Parathyroid adenoma (tissue), 2 donors: ENCODE data around the gene PIEZO2.

ENCODE experiments used
- H2AFZ ChIP-seq: fragments of 300-600 bp; sonication (generic); one replicate; pipeline ENCODE4 v1.7.0; 2017; ENCODE audit warnings: antibody characterized with exemption, mild to moderate bottlenecking
- H3K27ac ChIP-seq: fragments of 300-600 bp; sonication (generic); one replicate; pipeline ENCODE4 v1.7.0; 2017
- H3K27me3 ChIP-seq: fragments of 300-600 bp; sonication (generic); one replicate; pipeline ENCODE4 v1.7.0; 2017; ENCODE audit warnings: low read length; ENCODE audit not compliant: control insufficient read depth, insufficient read depth
- H3K36me3 ChIP-seq: fragments of 300-600 bp; sonication (generic); one replicate; pipeline ENCODE4 v1.7.0; 2017; ENCODE audit warnings: low read length; ENCODE audit not compliant: control insufficient read depth, insufficient read depth
- H3K4me1 ChIP-seq: fragments of 300-600 bp; sonication (generic); one replicate; pipeline ENCODE4 v1.7.0; 2017; ENCODE audit warnings: control low read depth
- H3K4me2 ChIP-seq: fragments of 300-600 bp; sonication (generic); one replicate; pipeline ENCODE4 v1.7.0; 2017; ENCODE audit warnings: low read length
- H3K4me3 ChIP-seq: fragments of 300-600 bp; sonication (generic); one replicate; pipeline ENCODE4 v1.7.0; 2017; ENCODE audit warnings: low read depth, low read length
- H3K79me2 ChIP-seq: fragments of 300-600 bp; sonication (generic); one replicate; pipeline ENCODE4 v1.7.0; 2017; ENCODE audit warnings: control low read depth
- H3K9ac ChIP-seq: fragments of 300-600 bp; sonication (generic); one replicate; pipeline ENCODE4 v1.7.0; 2017; ENCODE audit warnings: mild to moderate bottlenecking
- H3K9me3 ChIP-seq: fragments of 300-600 bp; sonication (generic); one replicate; pipeline ENCODE4 v1.7.0; 2017; ENCODE audit warnings: low read length; ENCODE audit not compliant: control insufficient read depth
- TF ChIP-seq, protein P1 (sequence below): fragments of 300-600 bp; sonication (generic); IDR thresholded peaks from one replicate; pipeline ENCODE4 v1.7.0; 2017; ENCODE audit warnings: antibody characterized with exemption, mild to moderate bottlenecking
- donor health status: primary hyperparathyroidism.

PIEZO2 gene

DNA sequence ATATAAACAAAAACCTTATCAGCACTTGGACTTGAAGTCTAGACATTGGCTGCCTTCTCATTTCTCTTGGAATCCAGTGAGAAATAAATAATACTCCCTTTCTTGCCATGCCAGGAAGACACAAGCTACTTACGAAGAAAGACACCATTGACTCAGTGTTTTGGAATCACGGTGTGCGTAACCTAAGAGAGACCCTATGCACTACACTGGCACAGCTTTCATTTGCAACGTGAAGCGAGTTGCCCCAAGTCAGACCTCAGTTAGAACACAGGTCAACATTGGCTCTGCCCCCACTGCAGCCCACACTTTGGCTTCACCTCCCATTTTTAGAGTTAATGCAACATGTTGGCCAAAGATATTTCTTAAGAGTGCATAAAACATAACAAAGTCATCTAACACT is 54.2 kb downstream of the PIEZO2 start:
- H3K9ac ChIP-seq: no peak overlapping the region
- H3K9me3 ChIP-seq: no peaks in the 10 kb centered on the region
- no peak overlapping the region for H3K27ac ChIP-seq
- no peaks in the 10 kb centered on the region for H3K79me2 ChIP-seq
- H3K4me3 ChIP-seq: no peak overlapping the region
- no peak overlapping the region for H3K4me2 ChIP-seq
- no peak overlapping the region for H2AFZ ChIP-seq
- TF ChIP-seq, protein P1, sequence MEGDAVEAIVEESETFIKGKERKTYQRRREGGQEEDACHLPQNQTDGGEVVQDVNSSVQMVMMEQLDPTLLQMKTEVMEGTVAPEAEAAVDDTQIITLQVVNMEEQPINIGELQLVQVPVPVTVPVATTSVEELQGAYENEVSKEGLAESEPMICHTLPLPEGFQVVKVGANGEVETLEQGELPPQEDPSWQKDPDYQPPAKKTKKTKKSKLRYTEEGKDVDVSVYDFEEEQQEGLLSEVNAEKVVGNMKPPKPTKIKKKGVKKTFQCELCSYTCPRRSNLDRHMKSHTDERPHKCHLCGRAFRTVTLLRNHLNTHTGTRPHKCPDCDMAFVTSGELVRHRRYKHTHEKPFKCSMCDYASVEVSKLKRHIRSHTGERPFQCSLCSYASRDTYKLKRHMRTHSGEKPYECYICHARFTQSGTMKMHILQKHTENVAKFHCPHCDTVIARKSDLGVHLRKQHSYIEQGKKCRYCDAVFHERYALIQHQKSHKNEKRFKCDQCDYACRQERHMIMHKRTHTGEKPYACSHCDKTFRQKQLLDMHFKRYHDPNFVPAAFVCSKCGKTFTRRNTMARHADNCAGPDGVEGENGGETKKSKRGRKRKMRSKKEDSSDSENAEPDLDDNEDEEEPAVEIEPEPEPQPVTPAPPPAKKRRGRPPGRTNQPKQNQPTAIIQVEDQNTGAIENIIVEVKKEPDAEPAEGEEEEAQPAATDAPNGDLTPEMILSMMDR: no peak
- no peaks in the 10 kb centered on the region for H3K4me1 ChIP-seq
- H3K27me3 ChIP-seq: no peaks in the 10 kb centered on the region
- no peaks in the 10 kb centered on the region for H3K36me3 ChIP-seq

DNA sequence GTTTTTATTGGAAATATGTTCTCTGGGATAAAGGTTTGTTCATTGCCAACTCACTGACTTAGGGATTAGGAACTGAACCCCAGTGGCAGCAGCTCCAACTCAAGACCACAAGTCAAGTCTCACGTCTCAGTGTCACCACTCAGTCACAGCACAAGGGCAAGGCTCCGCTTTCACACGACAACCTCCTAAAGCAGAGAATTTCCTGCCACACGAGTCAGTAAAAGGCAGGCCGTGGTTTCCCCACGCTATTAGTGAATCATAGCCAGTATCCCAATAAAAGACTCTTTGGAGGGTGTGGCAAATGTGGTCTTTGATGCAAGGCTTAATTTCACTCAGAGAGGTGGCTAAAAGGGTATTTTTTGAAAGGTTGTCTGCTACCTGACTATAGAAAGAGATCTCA is 57.6 kb downstream of the PIEZO2 start:
- Histone ChIP-seq H3K9ac (no peak overlapping the region), H3K4me1 (no peaks in the 10 kb centered on the region), H3K36me3 (no peaks in the 10 kb centered on the region), H3K9me3 (no peaks in the 10 kb centered on the region), H2AFZ (no peak overlapping the region), H3K27me3 (no peaks in the 10 kb centered on the region), H3K4me3 (no peak overlapping the region), H3K4me2 (no peak overlapping the region), H3K27ac (no peak overlapping the region), H3K79me2 (no peaks in the 10 kb centered on the region)
- TF ChIP-seq, protein P1: no peak

DNA sequence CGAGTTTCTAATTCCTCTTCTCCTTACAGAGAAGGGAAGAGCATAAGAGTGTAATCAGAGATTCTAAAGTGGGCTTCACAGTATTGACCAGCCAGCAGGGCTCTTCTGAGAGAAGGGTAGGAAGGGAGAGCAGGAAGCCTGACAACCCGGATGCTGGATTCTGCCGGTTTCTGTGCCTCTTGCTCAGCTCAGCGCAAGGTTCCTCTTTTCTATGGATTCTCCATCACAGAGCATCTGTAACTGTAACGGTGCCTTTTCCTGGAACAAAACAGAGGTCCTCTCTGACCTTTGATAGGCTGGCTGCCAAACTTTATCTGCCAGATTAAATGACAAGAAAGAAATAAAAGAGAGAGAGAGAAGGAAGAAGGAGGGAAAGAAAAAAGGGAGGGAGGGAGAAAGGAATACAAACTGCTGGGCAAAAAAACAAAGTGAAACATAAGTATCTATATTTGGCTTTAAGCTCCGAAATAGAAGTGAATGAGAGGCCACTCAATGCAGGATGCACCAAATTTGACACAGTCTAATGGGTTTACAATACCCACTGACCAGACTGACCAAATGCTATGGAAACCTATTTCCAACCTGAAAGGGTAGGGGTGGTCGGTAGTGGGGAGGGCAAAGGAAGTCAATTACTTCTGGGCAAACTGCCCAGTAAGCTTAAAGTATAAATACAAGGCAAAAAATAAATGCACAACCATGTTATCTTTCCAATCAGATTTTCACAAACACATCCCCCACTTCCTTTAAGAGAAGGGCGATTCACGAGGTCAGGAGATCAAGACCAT is 59.2 kb downstream of the PIEZO2 start:
- H2AFZ ChIP-seq: no peak overlapping the region
- H3K4me1 ChIP-seq: no peaks in the 10 kb centered on the region
- H3K4me3 ChIP-seq: no peak overlapping the region
- no peak overlapping the region for H3K4me2 ChIP-seq
- H3K9ac ChIP-seq: no peak overlapping the region
- H3K9me3 ChIP-seq: no peaks in the 10 kb centered on the region
- H3K79me2 ChIP-seq: no peaks in the 10 kb centered on the region
- peak overlapping the region; percentile 3 for H3K27ac ChIP-seq
- no peaks in the 10 kb centered on the region for H3K27me3 ChIP-seq
- H3K36me3 ChIP-seq: no peaks in the 10 kb centered on the region
- TF ChIP-seq, protein P1: no peak

- H3K4me1 ChIP-seq: no peaks in the 10 kb centered on the region
- TF ChIP-seq, protein P1: no peak
- no peaks in the 10 kb centered on the region for H3K9me3 ChIP-seq
- H3K9ac ChIP-seq: no peak overlapping the region
- H3K36me3 ChIP-seq: no peaks in the 10 kb centered on the region
- H3K27me3 ChIP-seq: no peaks in the 10 kb centered on the region
- no peaks in the 10 kb centered on the region for H3K79me2 ChIP-seq
- H3K27ac ChIP-seq: no peak overlapping the region
- H3K4me2 ChIP-seq: no peak overlapping the region
- no peak overlapping the region for H2AFZ ChIP-seq
- no peak overlapping the region for H3K4me3 ChIP-seq
Measured at GRCh38 chr18:11081009-11081532, 68.3 kb downstream of the PIEZO2 start.

DNA sequence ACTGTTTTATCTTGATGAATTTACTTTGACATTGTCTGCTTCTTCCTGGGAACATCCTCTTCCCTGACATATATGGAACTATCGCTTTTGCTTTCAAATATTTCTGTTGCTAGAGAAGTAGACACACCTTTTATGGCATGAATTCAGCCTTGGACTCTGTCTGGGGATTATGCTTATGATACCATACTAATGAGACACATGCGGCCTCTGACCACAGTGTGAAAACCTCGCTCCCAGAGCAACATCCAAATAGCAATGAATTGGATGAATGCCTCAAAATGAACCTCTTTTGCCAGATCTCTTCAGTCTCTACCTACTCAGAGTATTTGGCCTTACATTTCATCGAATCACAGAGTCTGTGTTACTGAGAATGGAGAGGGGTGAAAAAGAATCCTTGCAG is 70.9 kb downstream of the PIEZO2 start:
- H3K4me1 ChIP-seq: no peaks in the 10 kb centered on the region
- H3K9ac ChIP-seq: no peak overlapping the region
- no peak overlapping the region for H3K4me2 ChIP-seq
- H3K9me3 ChIP-seq: no peaks in the 10 kb centered on the region
- TF ChIP-seq, protein P1: no peak
- H2AFZ ChIP-seq: no peak overlapping the region
- no peak overlapping the region for H3K4me3 ChIP-seq
- H3K36me3 ChIP-seq: no peaks in the 10 kb centered on the region
- H3K79me2 ChIP-seq: no peaks in the 10 kb centered on the region
- no peak overlapping the region for H3K27ac ChIP-seq
- H3K27me3 ChIP-seq: no peaks in the 10 kb centered on the region
